T-helper 2 cell treated with Interferon-gamma antibody and Interleukin-4, amounts not matched to agents 5 μg/mL and 100 μg/mL, for 36 hours (primary cell): Measurements from ENCODE around the gene FXN.
"Not testable (repeated sequence)": the region's sequence is repeated elsewhere in the genome, so short reads cannot be mapped to it uniquely, and the experiment has no call there.

Source experiments
- DNase-seq: peaks from one replicate; pipeline ENCODE4 v3.0.0; 2021; ENCODE audit warnings: low spot score
- H3K27ac Mint-ChIP-seq: one replicate; pipeline ENCODE4 v1.8.0; 2021; ENCODE audit warnings: mild to moderate bottlenecking, mixed read lengths
- H3K27me3 Mint-ChIP-seq: one replicate; pipeline ENCODE4 v1.8.0; 2021; ENCODE audit warnings: low read depth, mixed read lengths
- H3K36me3 Mint-ChIP-seq: one replicate; pipeline ENCODE4 v1.8.0; 2021; ENCODE audit warnings: low read depth, mixed read lengths
- H3K4me1 Mint-ChIP-seq: one replicate; pipeline ENCODE4 v1.8.0; 2021; ENCODE audit warnings: low read depth, mixed read lengths
- H3K4me3 Mint-ChIP-seq: one replicate; pipeline ENCODE4 v1.8.0; 2022; ENCODE audit warnings: mild to moderate bottlenecking, moderate library complexity, mixed read lengths
- H3K9me3 Mint-ChIP-seq: one replicate; pipeline ENCODE4 v1.8.0; 2021; ENCODE audit warnings: mixed read lengths

FXN gene

DNA sequence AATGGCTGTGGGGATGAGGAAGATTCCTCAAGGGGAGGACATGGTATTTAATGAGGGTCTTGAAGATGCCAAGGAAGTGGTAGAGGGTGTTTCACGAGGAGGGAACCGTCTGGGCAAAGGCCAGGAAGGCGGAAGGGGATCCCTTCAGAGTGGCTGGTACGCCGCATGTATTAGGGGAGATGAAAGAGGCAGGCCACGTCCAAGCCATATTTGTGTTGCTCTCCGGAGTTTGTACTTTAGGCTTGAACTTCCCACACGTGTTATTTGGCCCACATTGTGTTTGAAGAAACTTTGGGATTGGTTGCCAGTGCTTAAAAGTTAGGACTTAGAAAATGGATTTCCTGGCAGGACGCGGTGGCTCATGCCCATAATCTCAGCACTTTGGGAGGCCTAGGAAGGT is 1.2 kb downstream of the FXN start:
- H3K9me3 Mint-ChIP-seq, result no peaks in the 10 kb centered on the region
- DNase-seq, result no peak

DNA sequence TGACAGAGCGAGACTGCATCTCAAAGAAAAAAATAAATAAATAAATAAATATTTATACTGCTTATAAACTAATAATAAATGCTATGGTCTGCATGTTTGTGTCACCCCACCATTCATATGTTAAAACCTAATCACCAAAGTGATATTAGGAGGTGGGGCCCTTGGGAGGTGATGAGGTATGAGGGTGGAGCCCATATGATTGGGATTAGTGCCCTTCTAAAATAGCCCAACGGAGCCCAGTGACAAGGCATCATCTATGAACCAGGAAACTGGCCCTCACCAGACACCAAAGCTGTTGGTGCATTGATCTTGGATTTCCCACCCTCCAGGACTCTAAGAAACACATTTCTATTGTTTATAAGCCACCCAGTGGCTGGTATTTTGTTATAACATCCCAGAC is 5.1 kb downstream of the FXN start:
- peaks cover 32% of the 10 kb centered on the region for H3K4me1 Mint-ChIP-seq
- H3K4me3 Mint-ChIP-seq, result no peak overlapping the region
- H3K27me3 Mint-ChIP-seq, result no peaks in the 10 kb centered on the region
- no peak overlapping the region for H3K27ac Mint-ChIP-seq
- no peaks in the 10 kb centered on the region for H3K9me3 Mint-ChIP-seq
- peaks cover 15% of the 10 kb centered on the region for H3K36me3 Mint-ChIP-seq
- no peak for DNase-seq

More for the DNA sequence above, 1.2 kb downstream of the FXN start:
- Mint-ChIP-seq H3K27ac (peak overlapping the region; percentile 87), H3K4me3 (peak overlapping the region; percentile 95), H3K27me3 (no peaks in the 10 kb centered on the region), H3K36me3 (peaks cover 8% of the 10 kb centered on the region), H3K4me1 (peaks cover 25% of the 10 kb centered on the region)

DNA sequence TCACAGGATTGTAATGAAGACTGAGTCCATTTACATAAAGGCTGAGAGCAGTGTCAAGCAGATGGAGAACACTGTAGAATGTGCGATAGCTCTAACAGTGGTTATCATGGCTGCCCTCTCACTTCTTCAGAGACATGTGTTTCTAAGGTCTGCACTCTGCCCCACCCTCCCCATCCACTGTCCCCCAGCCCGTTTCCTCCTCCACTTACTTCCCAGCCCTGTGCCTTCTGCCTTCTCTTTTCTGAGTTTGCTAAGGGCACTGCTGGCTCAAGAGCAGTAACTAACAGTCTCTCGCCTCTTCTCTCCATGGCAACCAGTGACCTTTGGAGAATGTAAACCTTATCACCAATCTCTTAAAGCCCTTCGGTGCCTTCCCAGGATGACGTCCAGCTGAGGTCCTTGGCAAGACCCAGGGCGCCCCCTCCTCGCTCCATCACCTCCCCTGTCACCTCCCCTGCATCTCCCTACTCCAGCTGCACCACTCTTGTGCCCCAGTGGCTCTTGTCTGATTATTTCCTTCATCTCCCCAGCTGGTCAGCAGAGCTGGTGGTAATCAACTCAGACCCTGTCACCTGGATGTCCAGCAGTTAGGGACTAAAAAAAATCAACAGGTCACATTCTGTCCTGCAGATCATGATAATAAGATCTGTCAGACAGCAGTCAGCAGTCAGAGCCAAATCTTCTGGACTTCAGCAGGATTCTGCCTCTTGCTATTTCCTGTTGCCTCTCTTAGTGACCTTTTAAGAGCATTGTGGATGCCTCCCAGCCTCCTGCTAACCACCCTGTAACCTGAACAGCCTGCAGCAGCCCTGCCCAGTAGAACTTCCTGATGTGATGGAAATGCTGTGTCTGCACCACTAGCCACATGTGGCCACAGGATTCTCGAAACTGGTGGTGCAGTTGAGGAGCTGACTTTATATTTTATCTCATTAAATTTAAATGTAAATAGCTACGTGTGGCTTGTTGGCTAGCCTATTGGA is 9.0 kb downstream of the FXN start:
- peak overlapping the region; percentile 64 for H3K27ac Mint-ChIP-seq
- peak overlapping the region; percentile 55 for H3K4me3 Mint-ChIP-seq
- H3K36me3 Mint-ChIP-seq, result peaks cover 27% of the 10 kb centered on the region
- H3K9me3 Mint-ChIP-seq, result no peaks in the 10 kb centered on the region
- H3K27me3 Mint-ChIP-seq, result no peaks in the 10 kb centered on the region
- DNase-seq, result peak; percentile 28
- H3K4me1 Mint-ChIP-seq, result peaks cover 28% of the 10 kb centered on the region

- Mint-ChIP-seq H3K27ac (no peak overlapping the region), H3K4me3 (no peak overlapping the region), H3K36me3 (peaks cover 28% of the 10 kb centered on the region), H3K9me3 (no peaks in the 10 kb centered on the region), H3K4me1 (peaks cover 28% of the 10 kb centered on the region), H3K27me3 (no peaks in the 10 kb centered on the region)
- DNase-seq, result no peak
Observed at GRCh38 chr9:69045821-69046220, 10.3 kb downstream of the FXN start.

- H3K36me3 Mint-ChIP-seq, result peaks cover 26% of the 10 kb centered on the region
- no peaks in the 10 kb centered on the region for H3K9me3 Mint-ChIP-seq
- DNase-seq, result no peak
- peaks cover 28% of the 10 kb centered on the region for H3K4me1 Mint-ChIP-seq
- H3K27ac Mint-ChIP-seq, result no peak overlapping the region
- H3K4me3 Mint-ChIP-seq, result no peak overlapping the region
- no peaks in the 10 kb centered on the region for H3K27me3 Mint-ChIP-seq
Observed at GRCh38 chr9:69046723-69047122, 11.2 kb downstream of the FXN start.

- peaks cover 26% of the 10 kb centered on the region for H3K36me3 Mint-ChIP-seq
- no peaks in the 10 kb centered on the region for H3K9me3 Mint-ChIP-seq
- DNase-seq, result no peak
- H3K27me3 Mint-ChIP-seq, result no peaks in the 10 kb centered on the region
- H3K27ac Mint-ChIP-seq, result peak overlapping the region; percentile 18
- peaks cover 28% of the 10 kb centered on the region for H3K4me1 Mint-ChIP-seq
- no peak overlapping the region for H3K4me3 Mint-ChIP-seq
Observed at GRCh38 chr9:69047371-69047770, 11.8 kb downstream of the FXN start.

DNA sequence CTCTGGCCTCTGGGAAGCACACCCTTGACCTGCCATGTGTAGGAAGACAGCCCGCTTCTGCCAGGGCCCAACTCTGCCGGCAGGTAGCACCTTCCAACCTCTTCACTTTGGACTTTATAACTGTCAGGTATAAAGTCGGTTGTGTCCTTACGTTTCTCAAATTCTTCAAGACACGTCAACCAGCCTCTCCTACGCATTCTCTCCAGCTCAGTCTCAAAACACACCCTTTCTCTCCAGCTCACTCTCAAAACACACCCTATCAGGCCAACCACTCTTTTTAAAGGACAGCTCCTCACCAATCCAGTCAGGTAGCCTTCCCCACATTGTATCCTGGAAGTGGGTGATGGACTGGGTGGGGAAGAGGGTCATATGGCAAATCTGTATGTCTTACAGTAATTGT is 13.5 kb downstream of the FXN start:
- Mint-ChIP-seq H3K9me3 (no peaks in the 10 kb centered on the region), H3K36me3 (peaks cover 27% of the 10 kb centered on the region), H3K4me3 (no peak overlapping the region), H3K4me1 (peaks cover 18% of the 10 kb centered on the region), H3K27me3 (no peaks in the 10 kb centered on the region), H3K27ac (no peak overlapping the region)
- no peak for DNase-seq

DNA sequence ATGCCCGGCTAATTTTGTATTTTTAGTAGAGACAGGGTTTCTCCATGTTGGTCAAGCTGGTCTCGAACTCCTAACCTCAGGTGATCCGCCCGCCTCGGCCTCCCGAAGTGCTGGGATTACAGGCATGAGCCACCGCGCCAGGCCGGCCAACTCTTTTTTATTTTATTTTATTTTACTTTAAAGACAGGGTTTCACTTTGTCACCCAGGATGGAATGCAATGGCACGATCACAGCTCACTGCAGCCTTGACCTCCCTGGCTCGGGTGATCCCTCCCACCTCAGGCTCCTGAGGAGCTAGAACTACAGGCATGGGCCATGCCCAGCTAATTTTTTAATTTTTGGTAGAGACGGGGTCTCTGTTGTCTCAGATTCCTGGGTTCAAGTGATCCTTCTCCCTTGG is 15.4 kb downstream of the FXN start:
- DNase-seq, H3K4me1 Mint-ChIP-seq, H3K9me3 Mint-ChIP-seq, H3K27ac Mint-ChIP-seq, H3K27me3 Mint-ChIP-seq, H3K4me3 Mint-ChIP-seq: not testable (repeated sequence)
- H3K36me3 Mint-ChIP-seq, result peaks cover 19% of the 10 kb centered on the region

- no peak for DNase-seq
- Mint-ChIP-seq H3K27ac (no peak overlapping the region), H3K27me3 (no peaks in the 10 kb centered on the region), H3K9me3 (no peaks in the 10 kb centered on the region), H3K36me3 (peaks cover 24% of the 10 kb centered on the region), H3K4me3 (no peak overlapping the region), H3K4me1 (peaks cover 14% of the 10 kb centered on the region)
Observed at GRCh38 chr9:69054989-69055388, 19.4 kb downstream of the FXN start.

DNA sequence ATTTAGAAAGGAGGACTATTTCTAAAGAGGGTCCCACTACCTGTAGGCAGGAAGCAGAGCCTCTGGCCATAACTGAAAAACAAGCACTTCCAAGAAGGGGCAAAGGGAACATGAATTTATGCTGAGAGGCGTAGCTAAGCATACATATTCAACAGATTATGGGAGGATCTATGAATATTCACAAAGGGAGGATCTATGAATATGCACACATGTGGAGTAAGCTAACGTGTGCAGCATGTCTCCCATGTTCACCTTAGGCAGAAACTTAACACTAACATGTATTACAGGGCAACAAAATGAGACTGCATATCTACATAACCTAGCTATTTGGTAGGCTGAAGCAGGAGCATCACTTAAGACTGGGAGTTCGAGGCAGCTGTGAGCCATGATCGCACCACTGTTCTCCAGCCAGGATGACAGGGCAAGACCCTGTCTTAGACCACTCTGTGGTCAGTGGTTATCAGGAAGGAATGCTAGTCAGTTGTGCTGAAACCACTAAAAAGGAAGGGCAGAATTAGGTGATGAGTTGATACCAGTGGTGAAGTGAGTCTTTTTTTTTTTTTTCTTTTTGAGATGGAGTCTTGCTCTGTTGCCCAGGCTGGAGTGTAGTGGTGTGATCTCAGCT is 20.8 kb downstream of the FXN start:
- peaks cover 30% of the 10 kb centered on the region for H3K36me3 Mint-ChIP-seq
- H3K4me1 Mint-ChIP-seq, result peaks cover 22% of the 10 kb centered on the region
- DNase-seq, result no peak
- H3K27ac Mint-ChIP-seq, result peak overlapping the region; percentile 66
- H3K9me3 Mint-ChIP-seq, result no peaks in the 10 kb centered on the region
- H3K27me3 Mint-ChIP-seq, result no peaks in the 10 kb centered on the region
- H3K4me3 Mint-ChIP-seq, result no peak overlapping the region

GRCh38 chr9:69058101-69058500 is 22.5 kb downstream of the FXN start:
- Mint-ChIP-seq H3K4me3 (no peak overlapping the region), H3K27ac (no peak overlapping the region), H3K9me3 (no peaks in the 10 kb centered on the region), H3K4me1 (peaks cover 22% of the 10 kb centered on the region), H3K36me3 (peaks cover 34% of the 10 kb centered on the region), H3K27me3 (no peaks in the 10 kb centered on the region)
- DNase-seq, result no peak

- no peak overlapping the region for H3K4me3 Mint-ChIP-seq
- peaks cover 38% of the 10 kb centered on the region for H3K36me3 Mint-ChIP-seq
- H3K27ac Mint-ChIP-seq, result no peak overlapping the region
- H3K9me3 Mint-ChIP-seq, result no peaks in the 10 kb centered on the region
- no peak for DNase-seq
- peaks cover 22% of the 10 kb centered on the region for H3K4me1 Mint-ChIP-seq
- no peaks in the 10 kb centered on the region for H3K27me3 Mint-ChIP-seq
Observed at GRCh38 chr9:69060766-69061165, 25.2 kb downstream of the FXN start.

GRCh38 chr9:69062195-69062594 is 26.6 kb downstream of the FXN start:
- peaks cover 18% of the 10 kb centered on the region for H3K4me1 Mint-ChIP-seq
- H3K27ac Mint-ChIP-seq, result no peak overlapping the region
- H3K4me3 Mint-ChIP-seq, result no peak overlapping the region
- peaks cover 35% of the 10 kb centered on the region for H3K36me3 Mint-ChIP-seq
- no peak for DNase-seq
- H3K9me3 Mint-ChIP-seq, result no peaks in the 10 kb centered on the region
- H3K27me3 Mint-ChIP-seq, result no peaks in the 10 kb centered on the region

DNA sequence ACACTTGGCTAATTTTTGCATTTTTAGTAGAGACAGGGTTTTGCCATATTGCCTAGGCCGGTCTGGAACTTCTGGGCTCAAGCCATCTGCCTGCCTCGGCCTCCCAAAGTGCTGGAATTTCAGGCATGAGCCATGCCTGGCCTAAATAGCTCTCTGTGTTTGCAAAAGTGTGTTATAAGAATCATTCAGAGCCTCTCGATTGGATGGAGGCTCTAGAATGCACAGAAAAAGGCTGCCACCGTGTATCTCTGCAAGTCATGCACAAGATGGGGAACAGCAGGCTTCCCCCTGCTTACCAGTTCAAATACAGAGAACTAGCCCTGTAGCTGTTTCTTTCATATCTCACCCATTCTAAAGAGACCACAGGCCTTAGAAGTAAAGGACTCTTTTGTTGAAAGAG is 28.3 kb downstream of the FXN start:
- no peak overlapping the region for H3K4me3 Mint-ChIP-seq
- no peak for DNase-seq
- H3K27me3 Mint-ChIP-seq, result no peaks in the 10 kb centered on the region
- H3K36me3 Mint-ChIP-seq, result peaks cover 34% of the 10 kb centered on the region
- H3K9me3 Mint-ChIP-seq, result no peaks in the 10 kb centered on the region
- no peak overlapping the region for H3K27ac Mint-ChIP-seq
- peaks cover 15% of the 10 kb centered on the region for H3K4me1 Mint-ChIP-seq
